ENCODE results near the gene PHKA2. TPM values are rescaled to one million over a fixed set of nuclear protein-coding genes. Genes with fewer than 3 reads are reported as not detected.
"Not testable (repeated sequence)": the region's sequence is repeated elsewhere in the genome, so short reads cannot be mapped to it uniquely, and the experiment has no call there.

PHKA2 gene
- total RNA-seq, 1 experiment from 2014 or later, result 18.1 TPM

- H3K36me3 Mint-ChIP-seq (ENCODE audit: insufficient read depth, unreplicated experiment), result no peaks in the 10 kb centered on the region
- no peaks in the 10 kb centered on the region for H3K27me3 Mint-ChIP-seq (ENCODE audit: insufficient read depth, unreplicated experiment)
- no peak overlapping the region for H3K4me3 Mint-ChIP-seq (ENCODE audit: unreplicated experiment)
- no peak for TF ChIP-seq CTCF (IDR thresholded peaks at IDR 0.05; ENCODE audit: unreplicated experiment)
- no peaks in the 10 kb centered on the region for H3K9me3 Mint-ChIP-seq (ENCODE audit: unreplicated experiment)
- no TSS peak for BruUV-seq (replicated peaks)
- no peak overlapping the region for H3K27ac Mint-ChIP-seq (ENCODE audit: low read depth, unreplicated experiment)
- intact Hi-C loops (cut with micrococcal nuclease), result loop anchor here (10.0 kb wide), 1 partner anchor 578 kb away; no protein-coding TSS in a partner anchor
- ChIA-PET POLR2A (no interaction called here), CTCF (interaction anchor here (0.6 to 1.1 kb wide), 2 partner anchors 105 to 319 kb away, joined by 3 read pairs; no protein-coding TSS in a partner anchor)
- DNase-seq (ENCODE audit: unreplicated experiment), result no peak
- peaks cover 7% of the 10 kb centered on the region for H3K4me1 Mint-ChIP-seq (ENCODE audit: insufficient read depth, unreplicated experiment)
These were observed 8.9 kb upstream of the PHKA2 start for GRCh38 chrX:18992829-18993228.

GRCh38 chrX:18985186-18985435, 1.2 kb upstream of the PHKA2 start:
- DNase-seq (ENCODE audit: unreplicated experiment), result no peak
- H3K4me3 Mint-ChIP-seq (ENCODE audit: unreplicated experiment), result peak overlapping the region; percentile 79
- CTCF ChIA-PET, result interaction anchor here (0.7 to 1.6 kb wide), 7 partner anchors 10 to 773 kb away, joined by 3 to 9 read pairs (median 3); no protein-coding TSS in a partner anchor
- H3K27me3 Mint-ChIP-seq (ENCODE audit: insufficient read depth, unreplicated experiment), result no peaks in the 10 kb centered on the region
- H3K4me1 Mint-ChIP-seq (ENCODE audit: insufficient read depth, unreplicated experiment), result no peaks in the 10 kb centered on the region
- intact Hi-C loops (cut with micrococcal nuclease), result no loop called here
- TF ChIP-seq CTCF (IDR thresholded peaks at IDR 0.05; ENCODE audit: unreplicated experiment), result no peak
- TSS peak; percentile 59 for BruUV-seq (replicated peaks)
- H3K36me3 Mint-ChIP-seq (ENCODE audit: insufficient read depth, unreplicated experiment), result no peaks in the 10 kb centered on the region
- POLR2A ChIA-PET, result interaction anchor here (0.9 to 2.3 kb wide), 2 partner anchors 10 to 14 kb away, joined by 5 to 39 read pairs; no protein-coding TSS in a partner anchor
- H3K27ac Mint-ChIP-seq (ENCODE audit: low read depth, unreplicated experiment), result peak overlapping the region; percentile 88
- no peaks in the 10 kb centered on the region for H3K9me3 Mint-ChIP-seq (ENCODE audit: unreplicated experiment)

GRCh38 chrX:18984381-18985185, 669 bp upstream of the PHKA2 start:
- ChIA-PET CTCF (interaction anchor here (0.9 to 1.6 kb wide), 5 partner anchors 10 to 574 kb away, joined by 3 to 9 read pairs (median 4); no protein-coding TSS in a partner anchor), POLR2A (interaction anchor here (0.6 to 2.3 kb wide), 4 partner anchors 11 to 555 kb away, joined by 3 to 39 read pairs (median 6); no protein-coding TSS in a partner anchor)
- Mint-ChIP-seq H3K27ac (ENCODE audit: low read depth, unreplicated experiment) (peak overlapping the region; percentile 88), H3K4me3 (ENCODE audit: unreplicated experiment) (peak overlapping the region; percentile 79), H3K27me3 (ENCODE audit: insufficient read depth, unreplicated experiment) (no peaks in the 10 kb centered on the region), H3K36me3 (ENCODE audit: insufficient read depth, unreplicated experiment) (no peaks in the 10 kb centered on the region), H3K4me1 (ENCODE audit: insufficient read depth, unreplicated experiment) (no peaks in the 10 kb centered on the region), H3K9me3 (ENCODE audit: unreplicated experiment) (no peaks in the 10 kb centered on the region)
- BruUV-seq (replicated peaks), result no TSS peak
- intact Hi-C loops (cut with micrococcal nuclease), result no loop called here
- peak; percentile 17 for TF ChIP-seq CTCF (IDR thresholded peaks at IDR 0.05; ENCODE audit: unreplicated experiment)
- DNase-seq (ENCODE audit: unreplicated experiment), result peak; percentile 82

- no peak for TF ChIP-seq CTCF (IDR thresholded peaks at IDR 0.05; ENCODE audit: unreplicated experiment)
- Mint-ChIP-seq H3K27ac (ENCODE audit: low read depth, unreplicated experiment) (no peak overlapping the region), H3K4me1 (ENCODE audit: insufficient read depth, unreplicated experiment) (no peaks in the 10 kb centered on the region), H3K4me3 (ENCODE audit: unreplicated experiment) (no peak overlapping the region), H3K36me3 (ENCODE audit: insufficient read depth, unreplicated experiment) (no peaks in the 10 kb centered on the region), H3K9me3 (ENCODE audit: unreplicated experiment) (no peaks in the 10 kb centered on the region), H3K27me3 (ENCODE audit: insufficient read depth, unreplicated experiment) (no peaks in the 10 kb centered on the region)
- no peak for DNase-seq (ENCODE audit: unreplicated experiment)
- intact Hi-C loops (cut with micrococcal nuclease), result no loop called here
- no TSS peak for BruUV-seq (replicated peaks)
- ChIA-PET CTCF (interaction anchor here (0.6 to 0.9 kb wide), 8 partner anchors 18 to 830 kb away, joined by 3 to 5 read pairs (median 3); no protein-coding TSS in a partner anchor), POLR2A (interaction anchor here (2.8 kb wide), 1 partner anchor 14 kb away, joined by 15 read pairs; no protein-coding TSS in a partner anchor)
These were observed 2.6 kb downstream of the PHKA2 start for GRCh38 chrX:18981124-18981807.

- H3K4me1 Mint-ChIP-seq (ENCODE audit: insufficient read depth, unreplicated experiment); H3K27ac Mint-ChIP-seq (ENCODE audit: low read depth, unreplicated experiment); POLR2A ChIA-PET; intact Hi-C loops (cut with micrococcal nuclease); H3K9me3 Mint-ChIP-seq (ENCODE audit: unreplicated experiment); DNase-seq (ENCODE audit: unreplicated experiment); BruUV-seq (replicated peaks); H3K4me3 Mint-ChIP-seq (ENCODE audit: unreplicated experiment); H3K36me3 Mint-ChIP-seq (ENCODE audit: insufficient read depth, unreplicated experiment); H3K27me3 Mint-ChIP-seq (ENCODE audit: insufficient read depth, unreplicated experiment): not testable (repeated sequence)
- CTCF ChIA-PET, result interaction anchor here (0.6 to 0.9 kb wide), 4 partner anchors 17 to 676 kb away, joined by 3 to 5 read pairs (median 4); no protein-coding TSS in a partner anchor
These were observed 3.7 kb downstream of the PHKA2 start for GRCh38 chrX:18980262-18980661.
